Spleen (tissue), 7 donors: ENCODE results near the gene GLS.

Experiments used
- POLR2A ChIP-seq, 3 donors: fragments of 450-650 bp; IDR thresholded peaks; one replicate each; pipeline ENCODE4 v1.5.1; 2017; ENCODE audit warnings: antibody characterized with exemption in 3 of 3, mild to moderate bottlenecking in 1 of 3
- TF ChIP-seq, protein P1 (sequence below), 11 experiments: fragments of 200-600 bp in 7 of 11; fragments of 450-650 bp in 4 of 11; sonication (generic) in 4 of 11; IDR thresholded peaks in 8 of 11; conservative IDR thresholded peaks in 3 of 11; 1 replicate in 7 of 11; 2 replicates in 4 of 11; pipeline versions ENCODE4 v1.4.0 to v1.8.0; 2016 to 2021; ENCODE audit warnings: antibody characterized with exemption in 11 of 11, inconsistent platforms in 4 of 11, mild to moderate bottlenecking in 1 of 11
- donor health status: DM: no; HTN: no; CAD: no; lungs with moderate emphysema.
- donor health status: DM: no; HTN: no; CAD: no.
- donor health status: DM: no; HTN: no; CAD: no.

DNA sequence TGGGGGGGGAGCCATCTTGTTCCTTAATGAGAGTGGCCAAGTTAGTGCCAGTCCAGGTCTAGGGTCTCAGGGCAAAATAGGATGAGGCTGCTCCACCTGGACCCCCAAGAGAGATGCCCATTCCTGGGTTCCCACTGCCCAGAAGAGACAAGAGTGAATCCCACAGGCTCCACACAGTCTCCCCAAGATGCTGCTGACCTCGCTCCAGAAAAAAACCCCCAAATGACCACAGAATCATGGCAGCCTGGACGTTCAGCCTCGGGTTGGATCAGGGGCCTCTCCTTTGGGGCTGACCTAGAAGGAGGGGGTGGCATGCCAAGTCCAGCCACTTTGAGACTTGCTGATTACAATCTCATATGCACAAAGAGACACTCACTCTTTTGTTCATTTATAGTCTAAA lies 108.3 kb downstream of the GLS start:
- TF ChIP-seq, protein P1, sequence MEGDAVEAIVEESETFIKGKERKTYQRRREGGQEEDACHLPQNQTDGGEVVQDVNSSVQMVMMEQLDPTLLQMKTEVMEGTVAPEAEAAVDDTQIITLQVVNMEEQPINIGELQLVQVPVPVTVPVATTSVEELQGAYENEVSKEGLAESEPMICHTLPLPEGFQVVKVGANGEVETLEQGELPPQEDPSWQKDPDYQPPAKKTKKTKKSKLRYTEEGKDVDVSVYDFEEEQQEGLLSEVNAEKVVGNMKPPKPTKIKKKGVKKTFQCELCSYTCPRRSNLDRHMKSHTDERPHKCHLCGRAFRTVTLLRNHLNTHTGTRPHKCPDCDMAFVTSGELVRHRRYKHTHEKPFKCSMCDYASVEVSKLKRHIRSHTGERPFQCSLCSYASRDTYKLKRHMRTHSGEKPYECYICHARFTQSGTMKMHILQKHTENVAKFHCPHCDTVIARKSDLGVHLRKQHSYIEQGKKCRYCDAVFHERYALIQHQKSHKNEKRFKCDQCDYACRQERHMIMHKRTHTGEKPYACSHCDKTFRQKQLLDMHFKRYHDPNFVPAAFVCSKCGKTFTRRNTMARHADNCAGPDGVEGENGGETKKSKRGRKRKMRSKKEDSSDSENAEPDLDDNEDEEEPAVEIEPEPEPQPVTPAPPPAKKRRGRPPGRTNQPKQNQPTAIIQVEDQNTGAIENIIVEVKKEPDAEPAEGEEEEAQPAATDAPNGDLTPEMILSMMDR (IDR thresholded peaks at IDR 0.05 in 8 of 11, conservative IDR thresholded peaks at IDR 0.05 in 3 of 11): no peak
- no peak for TF ChIP-seq POLR2A (IDR thresholded peaks at IDR 0.05)
